GM12878 (cell line): ENCODE measurements around the gene SEL1L3. TPM values are rescaled to one million over a fixed set of nuclear protein-coding genes. Genes with fewer than 3 reads are reported as not detected.

ENCODE experiments used
- ATAC-seq: fragments of 200-7000 bp; cut with Tn5 transposase; 3 replicates; pipeline ENCODE4 v1.9.1; 2020; ENCODE audit warnings: mild to moderate bottlenecking, moderate library complexity
- BruUV-seq: library from RNA; stranded (reverse); fragments of 400-500 nt; replicated peaks from 2 replicates; lab custom pipeline; 2021; lab: Mats Ljungman, UMichigan
- CTCF ChIA-PET: fragments of 300-600 bp; sonication (Branson Sonifier 250); formaldehyde crosslinking; extraction: SDS; loops from one replicate; lab custom pipeline; 2021; ENCODE audit warnings: inconsistent platforms; lab: Yijun Ruan, JAX
- POLR2A ChIA-PET: fragments of 350-600 bp; formaldehyde crosslinking; extraction: SDS; loops from one replicate; lab custom pipeline; 2021; ENCODE audit warnings: inconsistent platforms; lab: Charles Lee
- RAD21 ChIA-PET: fragments of 300-600 bp; sonication (Branson Sonifier 250); formaldehyde crosslinking; loops from one replicate; lab custom pipeline; 2023; ENCODE audit warnings: antibody characterized with exemption; ENCODE audit not compliant: unreplicated experiment; lab: Charles Lee
- SMC1A ChIA-PET: fragments of 300-600 bp; sonication (Branson Sonifier 250); formaldehyde crosslinking; loops from one replicate; lab custom pipeline; 2023; ENCODE audit not compliant: unreplicated experiment, uncharacterized antibody; lab: Charles Lee
- DNase-seq: peaks from one replicate; pipeline ENCODE4 v3.0.0-alpha.2; 2011; ENCODE audit warnings: low read depth, low spot score
- FAIRE-seq: peaks from 3 replicates; lab custom pipeline; 2011; peaks lifted over from hg19 to GRCh38; lab: Jason Lieb, UNC
- H2AFZ ChIP-seq: 2 replicates; pipeline ENCODE4 v1.6.0; 2011; ENCODE audit warnings: low read depth, low read length, control low read depth; ENCODE audit not compliant: control insufficient read depth
- H3K27ac ChIP-seq: 2 replicates; pipeline ENCODE4 v1.5.1; 2011; ENCODE audit warnings: control low read depth; ENCODE audit not compliant: control insufficient read depth, insufficient read depth
- H3K27me3 ChIP-seq, 2 experiments: replicated peaks in 1 of 2; 2 replicates each; pipeline versions ENCODE4 v1.6.0 to v1.6.1; 2011; ENCODE audit warnings: low read length in 1 of 2; ENCODE audit not compliant: control insufficient read depth in 2 of 2, insufficient read depth in 2 of 2
- H3K36me3 ChIP-seq, 2 experiments: 2 replicates each; pipeline ENCODE4 v1.5.1; 2011; ENCODE audit warnings: low read length in 1 of 2; ENCODE audit not compliant: control insufficient read depth in 2 of 2, insufficient read depth in 2 of 2
- H3K4me1 ChIP-seq: 2 replicates; pipeline ENCODE4 v1.6.1; 2011; ENCODE audit warnings: mild to moderate bottlenecking, low read length, moderate library complexity, mixed read lengths; ENCODE audit not compliant: control insufficient read depth, insufficient read depth
- H3K4me2 ChIP-seq: 2 replicates; pipeline ENCODE4 v1.6.0; 2011; ENCODE audit warnings: control low read depth; ENCODE audit not compliant: control insufficient read depth, insufficient read depth
- H3K4me3 ChIP-seq: fragments of 200-600 bp; sonication (generic); 2 replicates; pipeline ENCODE4 v1.5.1; 2016
- H3K79me2 ChIP-seq: 2 replicates; pipeline ENCODE4 v1.6.0; 2011; ENCODE audit warnings: low read length; ENCODE audit not compliant: control insufficient read depth, insufficient read depth
- H3K9ac ChIP-seq: 2 replicates; pipeline ENCODE4 v1.8.0; 2011; ENCODE audit warnings: low read length, control low read depth, mixed read lengths; ENCODE audit not compliant: control insufficient read depth, insufficient read depth
- H3K9me3 ChIP-seq: replicated peaks from 3 replicates; pipeline ENCODE4 v1.5.1; 2011; ENCODE audit warnings: mild to moderate bottlenecking, low read length; ENCODE audit not compliant: control insufficient read depth, insufficient read depth
- H4K20me1 ChIP-seq: 2 replicates; pipeline ENCODE4 v1.6.0; 2011; ENCODE audit not compliant: control insufficient read depth, insufficient read depth
- ASH2L ChIP-seq: fragments of 300-600, 200-600 bp; sonication (generic); IDR thresholded peaks from 2 replicates; pipeline ENCODE4 v1.6.1; 2017; ENCODE audit warnings: low read depth, mild to moderate bottlenecking, borderline replicate concordance
- ATF7 ChIP-seq: fragments of 450-650 bp; IDR thresholded peaks from 2 replicates; pipeline ENCODE4 v1.6.1; 2016; ENCODE audit warnings: low read depth, mild to moderate bottlenecking
- BCLAF1 ChIP-seq: fragments of 450-650 bp; IDR thresholded peaks from 2 replicates; pipeline ENCODE4 v1.6.1; 2017; ENCODE audit warnings: antibody characterized with exemption, mild to moderate bottlenecking, moderate library complexity
- EGR1 ChIP-seq, 2 experiments: IDR thresholded peaks; 1 replicate in 1 of 2; 2 replicates in 1 of 2; pipeline ENCODE4 v1.6.1; 2011 to 2012; ENCODE audit warnings: low read depth in 2 of 2, low read length in 2 of 2, borderline replicate concordance in 1 of 2, mild to moderate bottlenecking in 1 of 2, moderate library complexity in 1 of 2
- JUND ChIP-seq: IDR thresholded peaks from 2 replicates; pipeline ENCODE4 v1.6.1; 2012; ENCODE audit warnings: low read depth, mild to moderate bottlenecking, low read length, improper control_type of control experiment, moderate library complexity
- PAX5 ChIP-seq: IDR thresholded peaks from 2 replicates; pipeline ENCODE4 v1.6.1; 2011; ENCODE audit warnings: low read depth, low read length, borderline replicate concordance
- POLR2AphosphoS5 ChIP-seq: IDR thresholded peaks from 2 replicates; pipeline ENCODE4 v1.6.1; 2011; ENCODE audit warnings: mild to moderate bottlenecking, low read length, inconsistent platforms
- RAD21 ChIP-seq: IDR thresholded peaks from 2 replicates; pipeline ENCODE4 v1.6.1; 2011; ENCODE audit warnings: mild to moderate bottlenecking, low read depth, low read length, moderate library complexity; ENCODE audit not compliant: insufficient read depth
- RUNX3 ChIP-seq: IDR thresholded peaks from 2 replicates; pipeline ENCODE4 v1.6.1; 2012; ENCODE audit warnings: low read length, inconsistent platforms
- STAT1 ChIP-seq: fragments of 450-650 bp; conservative IDR thresholded peaks from 2 replicates; pipeline ENCODE4 v1.6.1; 2014; ENCODE audit warnings: antibody characterized with exemption, mild to moderate bottlenecking
- STAT3 ChIP-seq: IDR thresholded peaks from 2 replicates; pipeline ENCODE4 v1.6.1; 2011; ENCODE audit warnings: low read depth, low read length, improper control_type of control experiment
- WGBS: methylation state at CpG from one replicate; pipeline ENCODE4 v1.1.6; 2016; ENCODE audit warnings: low lambda C conversion rate; ENCODE audit not compliant: insufficient replicate concordance, insufficient coverage; ENCODE audit errors: missing lambda C conversion rate; 5-methylcytosine and 5-hydroxymethylcytosine counted together
- in situ Hi-C: fragments of 300-500 bp; cut with MboI; formaldehyde crosslinking; loops from 9 replicates; pipeline ENCODE4 v1.14.3; 2018; ENCODE audit warnings: mixed read lengths
- intact Hi-C: fragments of 100-400 bp; cut with micrococcal nuclease; formaldehyde crosslinking; loops from one replicate; pipeline ENCODE4 v1.14.2; 2022; ENCODE audit not compliant: unreplicated experiment
- polyA plus RNA-seq, 11 experiments: library from polyadenylated mRNA; depleted of rRNA in 4 of 11; unstranded in 6 of 11; stranded (reverse) in 5 of 11; fragments of >200 nt; fragmentation: Nextera tagmentation in 4 of 11; fragmentation: Illumina TruSeq in 1 of 11; extraction: Ambion mirVana in 4 of 11; extraction: Trizol in 1 of 11; gene quantifications; 1 replicate in 1 of 11; 2 replicates in 10 of 11; pipeline versions ENCODE4 v1.2.1 to v1.2.3, GENCODE V29; 2011 to 2016; ENCODE audit warnings: inconsistent platforms in 2 of 11, missing spikeins in 2 of 11, low read depth in 1 of 11
- total RNA-seq, 4 experiments: library from RNA; depleted of rRNA in 3 of 4; stranded (reverse); fragments of >200 nt in 3 of 4; fragmentation: Illumina TruSeq in 1 of 4; extraction: Trizol in 1 of 4; gene quantifications; 2 replicates each; pipeline versions ENCODE4 v1.2.1 to v1.2.3, GENCODE V29; 2013 to 2021
- TF ChIP-seq, protein P1 (sequence below): IDR thresholded peaks from 2 replicates; pipeline ENCODE4 v1.6.1; 2011; ENCODE audit warnings: low read depth, mild to moderate bottlenecking, low read length, moderate library complexity, borderline replicate concordance; ENCODE audit errors: extremely low read depth

The SEL1L3 gene
- total and polyA plus RNA-seq, 10 of the 15 experiments (the other 5 are each of a cell fraction or from before 2014, with no cell fraction given), result 20.4 to 82.2 (median 47.3) TPM

GRCh38 chr4:25760048-25760447, 102.7 kb downstream of the SEL1L3 start:
- no peaks in the 10 kb centered on the region for H3K79me2 ChIP-seq
- no peak overlapping the region for H3K4me3 ChIP-seq
- no TSS peak for BruUV-seq
- ChIA-PET POLR2A (no interaction called here), CTCF (no interaction called here), RAD21 (no interaction called here)
- no peak overlapping the region for H3K9ac ChIP-seq
- ATAC-seq, result no peak
- no peaks in the 10 kb centered on the region for H3K4me1 ChIP-seq
- no peaks in the 10 kb centered on the region for H3K27me3 ChIP-seq
- 55% methylated on average over 4 of the region's 4 CpGs for WGBS
- intact Hi-C loops, result no loop called here
- H3K4me2 ChIP-seq, result no peak overlapping the region
- no peak for TF ChIP-seq RAD21
- TF ChIP-seq ATF7, result no peak
- TF ChIP-seq JUND, result no peak
- TF ChIP-seq, all 136 proteins: peak for 0
- Histone ChIP-seq H2AFZ (no peak overlapping the region), H3K9me3 (no peaks in the 10 kb centered on the region), H4K20me1 (no peaks in the 10 kb centered on the region), H3K27ac (no peak overlapping the region), H3K36me3 (peaks cover 0 to 2% of the 10 kb centered on the region in 2 experiments; a peak in 1 of 4 replicates)
- FAIRE-seq, result no peak
- in situ Hi-C loops, result no loop called here
- SMC1A ChIA-PET, result no interaction called here
- DNase-seq, result no peak

- FAIRE-seq (no peak), DNase-seq (no peak), ATAC-seq (no peak)
- in situ Hi-C loops, result no loop called here
- WGBS, result 89% methylated on average over 8 of the region's 8 CpGs
- H3K9me3 ChIP-seq, result no peaks in the 10 kb centered on the region
- no peaks in the 10 kb centered on the region for H3K79me2 ChIP-seq
- H3K27ac ChIP-seq, result no peak overlapping the region
- no TSS peak for BruUV-seq
- POLR2A ChIA-PET, result no interaction called here
- no peak overlapping the region for H3K4me3 ChIP-seq
- no peaks in the 10 kb centered on the region; a peak in 1 of 4 replicates for H3K36me3 ChIP-seq
- H3K4me1 ChIP-seq, result no peaks in the 10 kb centered on the region
- SMC1A ChIA-PET, result no interaction called here
- no peak overlapping the region for H2AFZ ChIP-seq
- RAD21 ChIA-PET, result no interaction called here
- CTCF ChIA-PET, result interaction anchor here (1.0 kb wide), 1 partner anchor 9 kb away, joined by 5 read pairs; no protein-coding TSS in a partner anchor
- H3K4me2 ChIP-seq, result no peak overlapping the region
- H3K27me3 ChIP-seq, result no peaks in the 10 kb centered on the region
- intact Hi-C loops, result no loop called here
- H3K9ac ChIP-seq, result no peak overlapping the region
- no peaks in the 10 kb centered on the region for H4K20me1 ChIP-seq
- no peak for TF ChIP-seq PAX5
- no peak for TF ChIP-seq ASH2L
- no peak for TF ChIP-seq EGR1 (IDR thresholded peaks at IDR 0.05; ENCODE audit: borderline replicate concordance in 1 of 2, low read depth in 2 of 2, low read length in 2 of 2)
- TF ChIP-seq, protein P1, sequence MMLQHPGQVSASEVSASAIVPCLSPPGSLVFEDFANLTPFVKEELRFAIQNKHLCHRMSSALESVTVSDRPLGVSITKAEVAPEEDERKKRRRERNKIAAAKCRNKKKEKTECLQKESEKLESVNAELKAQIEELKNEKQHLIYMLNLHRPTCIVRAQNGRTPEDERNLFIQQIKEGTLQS, result no peak
- no peak for TF ChIP-seq BCLAF1
- no peak for TF ChIP-seq STAT3
- no peak for TF ChIP-seq RUNX3
- TF ChIP-seq STAT1, result no peak
- TF ChIP-seq POLR2AphosphoS5, result no peak
Measured at GRCh38 chr4:25759101-25759500, 103.7 kb downstream of the SEL1L3 start.
